Mesenteric fat pad (tissue), 1 donor: ENCODE data around the gene TBC1D3G. TPM values are rescaled to one million over a fixed set of nuclear protein-coding genes. Genes with fewer than 3 reads are reported as not detected.
"Not testable (repeated sequence)": the region's sequence is repeated elsewhere in the genome, so short reads cannot be mapped to it uniquely, and the experiment has no call there.

Experiments used
- DNase-seq: peaks from one replicate; pipeline ENCODE4 v3.0.0-alpha.2; 2020; ENCODE audit warnings: low spot score
- long read RNA-seq: library from polyadenylated mRNA; unstranded; transcript quantifications from one replicate; pipeline ENCODE4 v2.0.0, GENCODE V29; 2020
- total RNA-seq: library from RNA; stranded (reverse); fragmentation: NEBNext Ultra II Directional; extraction: Animal tissue kit (Norgen Biotek cat#: 25700); gene quantifications from one replicate; pipeline ENCODE4 v1.2.1, GENCODE V29; 2021
- donor health status: DM: yes; HTN: yes; CAD: no.

Gene TBC1D3G
- not detected for total RNA-seq
- long read RNA-seq: 0 reads

DNA sequence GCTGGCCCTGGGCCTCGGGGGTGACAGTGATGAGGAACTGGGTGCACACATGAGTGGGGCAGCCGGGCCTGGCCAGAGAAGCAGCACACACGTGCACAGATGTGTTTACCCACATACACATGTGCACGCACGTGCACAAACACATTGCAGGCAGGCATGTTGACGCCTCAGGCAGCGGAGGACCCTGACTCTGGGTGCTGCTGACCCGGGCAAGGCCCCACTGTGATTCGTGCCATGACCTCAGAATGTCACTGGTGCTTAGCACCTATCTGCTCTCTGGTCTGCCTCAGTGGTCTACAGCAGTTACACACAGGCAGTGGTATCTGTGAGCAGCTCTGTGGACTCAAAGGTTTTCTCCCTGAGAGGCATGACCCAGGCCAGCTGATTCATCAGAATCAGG lies at the start of gene TBC1D3G:
TBC1D3G (plus strand) TSS at position 301 of the 400 bp plus-strand sequence. CDS start 1,528 bp downstream, outside the sequence.
- DNase-seq: not testable (repeated sequence)

GRCh38 chr17:36283256-36283655 lies 40.4 kb upstream of the TBC1D3G start:
- DNase-seq: not testable (repeated sequence)

- DNase-seq: not testable (repeated sequence)
Measured at GRCh38 chr17:36284219-36284618, 39.5 kb upstream of the TBC1D3G start.

DNA sequence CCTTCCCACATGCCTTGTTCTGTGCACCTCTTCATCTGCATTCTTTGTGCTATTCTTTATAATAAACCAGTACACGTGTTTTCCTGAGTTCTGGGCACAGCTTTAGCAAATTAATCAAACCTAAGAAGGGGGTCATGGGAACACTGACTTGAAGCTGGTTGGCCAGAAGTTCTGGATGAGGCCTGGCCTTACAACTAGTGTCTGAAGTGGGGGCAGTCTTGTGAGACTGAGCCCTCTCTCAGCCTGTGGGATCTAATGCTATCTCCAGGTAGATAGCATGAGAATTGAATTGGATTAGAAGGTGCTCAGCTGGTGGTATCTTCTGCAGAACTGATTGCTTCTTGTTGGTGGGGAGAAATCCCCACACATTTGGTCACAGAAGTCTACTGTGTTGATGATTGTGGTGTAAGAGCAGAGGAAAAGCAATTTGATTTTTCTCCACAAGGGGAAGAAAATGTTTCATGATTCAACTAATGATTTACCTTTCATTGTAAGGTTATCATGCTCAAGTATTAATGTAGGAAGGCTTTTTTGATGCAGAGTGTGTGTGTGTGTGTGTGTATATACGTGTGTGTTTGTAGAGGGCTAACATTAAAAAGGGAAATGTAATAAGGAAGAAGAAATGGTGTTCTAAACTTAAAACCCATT lies 33.6 kb upstream of the TBC1D3G start:
- DNase-seq: not testable (repeated sequence)

- DNase-seq: not testable (repeated sequence)
Measured at GRCh38 chr17:36295161-36295560, 28.5 kb upstream of the TBC1D3G start.

GRCh38 chr17:36315736-36316135 lies 7.9 kb upstream of the TBC1D3G start:
- DNase-seq: not testable (repeated sequence)

DNA sequence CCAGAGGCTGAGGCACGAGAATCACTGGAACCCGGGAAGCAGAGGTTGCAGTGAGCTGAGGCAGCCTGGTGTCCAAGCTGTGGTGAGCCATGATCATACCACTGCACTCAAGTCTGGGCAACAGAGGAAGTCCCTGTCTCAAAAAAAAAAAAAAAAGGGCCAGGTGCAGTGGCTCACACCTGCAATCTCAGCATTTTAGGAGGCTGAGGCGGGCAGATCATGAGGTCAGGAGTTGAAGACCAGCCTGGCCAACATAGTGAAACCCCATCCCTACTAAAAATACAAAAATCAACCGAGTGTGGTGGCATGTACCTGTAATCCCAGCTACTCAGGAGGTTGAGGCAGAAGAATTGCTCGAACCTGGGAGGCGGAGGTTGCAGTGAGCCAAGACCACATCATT lies 38.8 kb downstream of the TBC1D3G start:
- DNase-seq: not testable (repeated sequence)

GRCh38 chr17:36375938-36376337 lies 52.3 kb downstream of the TBC1D3G start:
- DNase-seq: not testable (repeated sequence)

Other genes with a start within 250 kb of the TBC1D3G start
- gene CCL3, start 233.7 kb upstream of the TBC1D3G start, total RNA-seq: 33.7 TPM
- 25.3 TPM for gene CCL4, start 220.1 kb upstream of the TBC1D3G start, total RNA-seq
- gene TBC1D3B, start 147.2 kb upstream of the TBC1D3G start, total RNA-seq: 3.3 TPM
- gene CCL3L1, start 127.1 kb upstream of the TBC1D3G start, total RNA-seq: 1.2 TPM
- gene CCL4L2, start 112.8 kb upstream of the TBC1D3G start, total RNA-seq: 1.2 TPM
- 0.19 TPM for gene TBC1D3I, start 59.3 kb upstream of the TBC1D3G start, total RNA-seq
- not detected for gene TBC1D3H, start 64.6 kb downstream of the TBC1D3G start, total RNA-seq
- 19.1 TPM for gene ZNHIT3, start 162.8 kb downstream of the TBC1D3G start, total RNA-seq
- 46.8 TPM for gene MYO19, start 211.0 kb downstream of the TBC1D3G start, total RNA-seq
- gene PIGW, start 211.1 kb downstream of the TBC1D3G start, total RNA-seq: 8.9 TPM
- 75.4 TPM for gene GGNBP2, start 221.0 kb downstream of the TBC1D3G start, total RNA-seq